OCI-LY3 (cell line): ENCODE data around the gene INAFM2.

Source experiments
- H2AFZ ChIP-seq: fragments of 200-600, 300-600 bp; shearing (Covaris generic); 2 replicates; pipeline ENCODE4 v1.6.0; 2014; ENCODE audit warnings: antibody characterized with exemption, low read depth, low read length
- H3K27ac ChIP-seq: fragments of 200-600, 300-600 bp; sonication (generic); 2 replicates; pipeline ENCODE4 v1.5.1; 2014; ENCODE audit warnings: mild to moderate bottlenecking, low read length, moderate library complexity, mixed read lengths
- H3K27me3 ChIP-seq: fragments of 200-600, 300-600 bp; sonication (generic); 2 replicates; pipeline ENCODE4 v1.6.1; 2014; ENCODE audit warnings: low read depth, low read length, mixed read lengths
- H3K36me3 ChIP-seq: fragments of 200-600, 300-600 bp; sonication (generic); replicated peaks from 2 replicates; pipeline ENCODE3; 2014; ENCODE audit warnings: low read depth, low read length, mixed read lengths
- H3K4me1 ChIP-seq: fragments of 300-600, 200-600 bp; sonication (generic); 2 replicates; pipeline ENCODE4 v1.6.1; 2014; ENCODE audit warnings: low read length, mixed read lengths
- H3K4me2 ChIP-seq: fragments of 200-600, 300-600 bp; sonication (generic); 2 replicates; pipeline ENCODE4 v1.6.1; 2014; ENCODE audit warnings: low read length, mixed read lengths
- H3K4me3 ChIP-seq: fragments of 300-600, 200-600 bp; sonication (generic); 2 replicates; pipeline ENCODE4 v1.5.1; 2014; ENCODE audit warnings: antibody characterized with exemption, mild to moderate bottlenecking, low read length, moderate library complexity
- H3K79me2 ChIP-seq: fragments of 300-600, 200-600 bp; shearing (Covaris generic); 2 replicates; pipeline ENCODE4 v1.6.1; 2014; ENCODE audit warnings: mild to moderate bottlenecking, low read length, mixed read lengths
- H3K9ac ChIP-seq: fragments of 300-600, 200-600 bp; shearing (Covaris generic); 2 replicates; pipeline ENCODE4 v1.6.0; 2014; ENCODE audit warnings: mild to moderate bottlenecking, low read length, moderate library complexity
- H3K9me3 ChIP-seq: fragments of 200-600, 300-600 bp; shearing (Covaris generic); 2 replicates; pipeline ENCODE4 v1.6.1; 2014; ENCODE audit warnings: low read length, mixed read lengths; ENCODE audit not compliant: insufficient read depth
- H4K20me1 ChIP-seq: fragments of 200-600, 300-600 bp; sonication (generic); 2 replicates; pipeline ENCODE4 v1.6.1; 2016; ENCODE audit warnings: low read length, mixed read lengths; ENCODE audit not compliant: insufficient read depth
- CTCF ChIP-seq: fragments of 200-600, 300-600 bp; sonication (generic); IDR thresholded peaks from 2 replicates; pipeline ENCODE4 v1.5.1; 2014; ENCODE audit warnings: antibody characterized with exemption, low read length, low read depth
- EZH2phosphoT487 ChIP-seq: fragments of 200-600 bp; shearing (Covaris generic); IDR thresholded peaks from 2 replicates; pipeline ENCODE4 v1.6.1; 2018; ENCODE audit warnings: antibody characterized with exemption, mixed run types, low read depth

INAFM2 gene

GRCh38 chr15:40300771-40301170, 22.7 kb upstream of the INAFM2 start:
- Histone ChIP-seq H3K9ac (no peak overlapping the region), H3K4me1 (no peaks in the 10 kb centered on the region), H3K79me2 (no peaks in the 10 kb centered on the region), H3K4me3 (no peak overlapping the region), H3K9me3 (no peaks in the 10 kb centered on the region; the same call in 1 of the 2 replicates), H3K27me3 (no peaks in the 10 kb centered on the region), H4K20me1 (no peaks in the 10 kb centered on the region), H3K4me2 (no peak overlapping the region), H3K27ac (no peak overlapping the region), H3K36me3 (peaks cover 12% of the 10 kb centered on the region), H2AFZ (no peak overlapping the region)
- no peak for TF ChIP-seq CTCF

DNA sequence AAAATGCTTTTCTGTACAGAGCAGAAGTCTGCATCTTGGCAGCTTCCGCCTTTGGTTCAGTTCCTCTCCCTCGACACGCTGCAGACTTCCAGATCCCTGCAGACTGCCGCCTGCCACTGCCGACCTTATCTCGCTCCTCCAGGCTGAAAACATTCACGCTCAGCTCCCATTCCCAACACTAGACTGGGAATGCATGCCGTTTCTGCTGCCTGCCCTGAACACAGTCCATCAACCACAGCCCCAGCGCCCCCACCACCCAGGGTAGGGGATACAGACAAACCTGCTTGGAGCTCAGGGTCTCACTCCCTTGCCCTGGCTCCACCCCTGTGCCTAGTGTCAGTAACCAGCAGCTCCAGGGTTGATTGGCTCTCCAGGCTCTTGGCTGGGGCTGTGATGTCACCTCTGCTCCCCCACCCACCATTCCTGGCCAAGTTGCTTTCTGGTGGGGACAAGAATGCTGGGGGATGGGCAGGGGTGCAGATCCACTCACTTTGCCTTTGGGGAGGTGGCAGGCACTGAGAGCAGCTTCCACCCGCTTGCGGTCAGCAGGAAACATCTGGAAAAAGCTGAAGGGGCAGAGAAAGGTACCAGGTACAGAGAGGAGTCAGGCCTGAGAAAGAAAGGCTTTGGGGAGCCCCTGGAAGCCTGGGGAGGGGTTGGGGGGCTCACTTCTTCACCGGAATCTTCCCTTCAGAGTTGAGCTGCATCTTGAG, 21.9 kb upstream of the INAFM2 start:
- Histone ChIP-seq H3K9me3 (no peaks in the 10 kb centered on the region; the same call in 1 of the 2 replicates), H3K79me2 (no peaks in the 10 kb centered on the region), H4K20me1 (no peaks in the 10 kb centered on the region), H3K4me3 (no peak overlapping the region), H3K4me2 (no peak overlapping the region), H2AFZ (no peak overlapping the region), H3K9ac (no peak overlapping the region), H3K27ac (no peak overlapping the region), H3K4me1 (peaks cover 6% of the 10 kb centered on the region), H3K36me3 (peaks cover 12% of the 10 kb centered on the region), H3K27me3 (no peaks in the 10 kb centered on the region)
- TF ChIP-seq CTCF (no peak), EZH2phosphoT487 (no peak)

DNA sequence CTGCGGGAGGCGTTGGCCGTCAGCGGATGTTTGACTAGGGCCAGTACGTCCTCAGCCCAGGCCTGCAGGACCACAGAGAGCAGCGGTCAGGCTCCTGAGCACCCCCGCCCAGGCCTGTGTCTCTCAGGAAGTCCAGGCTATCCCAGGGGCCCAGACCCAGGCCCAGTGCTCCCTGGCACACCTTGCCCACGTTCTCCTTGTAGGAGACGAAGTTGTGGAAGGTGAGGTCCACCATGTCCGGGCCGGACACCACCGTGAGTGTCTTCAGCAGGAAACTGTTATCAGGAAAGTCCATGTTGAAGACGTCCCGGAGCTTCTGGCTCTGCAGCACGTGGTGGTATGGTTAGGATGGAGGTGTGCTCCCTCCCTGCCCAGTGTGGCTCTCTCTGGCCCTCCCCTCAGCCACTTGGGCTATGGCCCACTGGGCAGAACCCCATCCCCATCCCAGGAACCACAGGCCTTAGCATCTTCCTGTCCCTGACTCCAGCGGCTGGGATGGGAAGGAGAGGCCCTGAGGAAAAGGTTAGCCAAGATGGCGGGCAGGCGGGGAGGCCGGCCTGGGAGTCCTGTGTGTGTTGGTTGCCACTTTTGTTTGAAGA, 21.1 kb upstream of the INAFM2 start:
- H3K9ac ChIP-seq: no peak overlapping the region
- no peaks in the 10 kb centered on the region for H3K79me2 ChIP-seq

More for the DNA sequence above, 21.1 kb upstream of the INAFM2 start:
- H3K4me2 ChIP-seq: no peak overlapping the region
- H3K9me3 ChIP-seq: no peaks in the 10 kb centered on the region; the same call in 1 of the 2 replicates
- no peak overlapping the region for H3K27ac ChIP-seq
- no peak overlapping the region for H3K4me3 ChIP-seq
- peaks cover 12% of the 10 kb centered on the region for H3K36me3 ChIP-seq
- H4K20me1 ChIP-seq: no peaks in the 10 kb centered on the region
- no peaks in the 10 kb centered on the region for H3K27me3 ChIP-seq
- no peak for TF ChIP-seq EZH2phosphoT487
- no peak for TF ChIP-seq CTCF
- no peak overlapping the region for H2AFZ ChIP-seq
- peaks cover 13% of the 10 kb centered on the region for H3K4me1 ChIP-seq
